IPS-NIHi7 (cell line): ENCODE results near the gene JADE2.

Experiments
- DNase-seq: peaks from one replicate; pipeline ENCODE4 v3.0.0; 2012; ENCODE audit warnings: mixed read lengths; ENCODE audit errors: extremely low spot score

The JADE2 gene

GRCh38 chr5:134529460-134529859 is 4.0 kb downstream of the JADE2 start:
- DNase-seq: no peak

- DNase-seq: no peak
Observed at GRCh38 chr5:134530301-134531077, 5.0 kb downstream of the JADE2 start.

- DNase-seq: no peak
Observed at GRCh38 chr5:134533115-134533815, 7.8 kb downstream of the JADE2 start.

- no peak for DNase-seq
Observed at GRCh38 chr5:134534058-134534725, 8.7 kb downstream of the JADE2 start.

- no peak for DNase-seq
Observed at GRCh38 chr5:134534726-134535110, 9.2 kb downstream of the JADE2 start.

- no peak for DNase-seq
Observed at GRCh38 chr5:134536876-134537275, 11.4 kb downstream of the JADE2 start.

GRCh38 chr5:134537297-134537696 is 11.8 kb downstream of the JADE2 start:
- DNase-seq: no peak

GRCh38 chr5:134538296-134538695 is 12.8 kb downstream of the JADE2 start:
- DNase-seq: no peak

- DNase-seq: peak; percentile 92
Observed at GRCh38 chr5:134539732-134540131, 14.3 kb downstream of the JADE2 start.

GRCh38 chr5:134540747-134541733 is 15.6 kb downstream of the JADE2 start:
- no peak for DNase-seq

GRCh38 chr5:134541736-134542376 is 16.4 kb downstream of the JADE2 start:
- DNase-seq: peak; percentile 85

- no peak for DNase-seq
Observed at GRCh38 chr5:134543820-134544614, 18.5 kb downstream of the JADE2 start.

GRCh38 chr5:134545070-134545868 is 19.8 kb downstream of the JADE2 start:
- no peak for DNase-seq

- no peak for DNase-seq
Observed at GRCh38 chr5:134547066-134547465, 21.6 kb downstream of the JADE2 start.

- no peak for DNase-seq
Observed at GRCh38 chr5:134547579-134547978, 22.1 kb downstream of the JADE2 start.

GRCh38 chr5:134547999-134548658 is 22.7 kb downstream of the JADE2 start:
- no peak for DNase-seq

GRCh38 chr5:134549714-134550113 is 24.2 kb downstream of the JADE2 start:
- DNase-seq: no peak

- DNase-seq: no peak
Observed at GRCh38 chr5:134550271-134551214, 25.1 kb downstream of the JADE2 start.
